Measurements from ENCODE around the gene RACK1. TPM values are rescaled to one million over a fixed set of nuclear protein-coding genes. Genes with fewer than 3 reads are reported as not detected.

RACK1 gene
- total and polyA plus RNA-seq, 2 of the 13 experiments (the other 11 are each of a cell fraction or from before 2014, with no cell fraction given): 2,514 to 6,141 TPM

- peak; percentile 88; the same call in 1 of the 2 replicates for TF ChIP-seq MYC (CRISPR knock-in tag; IDR thresholded peaks at IDR 0.05; ENCODE audit: borderline replicate concordance)
- no peak for TF ChIP-seq RAD51 (IDR thresholded peaks at IDR 0.05; ENCODE audit: borderline replicate concordance)
- peak; percentile 34 for TF ChIP-seq SRSF1 (optimal IDR thresholded peaks at IDR 0.05; ENCODE audit: low read depth, low read length)
- TF ChIP-seq, protein P1, sequence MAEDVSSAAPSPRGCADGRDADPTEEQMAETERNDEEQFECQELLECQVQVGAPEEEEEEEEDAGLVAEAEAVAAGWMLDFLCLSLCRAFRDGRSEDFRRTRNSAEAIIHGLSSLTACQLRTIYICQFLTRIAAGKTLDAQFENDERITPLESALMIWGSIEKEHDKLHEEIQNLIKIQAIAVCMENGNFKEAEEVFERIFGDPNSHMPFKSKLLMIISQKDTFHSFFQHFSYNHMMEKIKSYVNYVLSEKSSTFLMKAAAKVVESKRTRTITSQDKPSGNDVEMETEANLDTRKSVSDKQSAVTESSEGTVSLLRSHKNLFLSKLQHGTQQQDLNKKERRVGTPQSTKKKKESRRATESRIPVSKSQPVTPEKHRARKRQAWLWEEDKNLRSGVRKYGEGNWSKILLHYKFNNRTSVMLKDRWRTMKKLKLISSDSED (CRISPR knock-in tag; IDR thresholded peaks at IDR 0.05): no peak
- TF ChIP-seq, protein P2, sequence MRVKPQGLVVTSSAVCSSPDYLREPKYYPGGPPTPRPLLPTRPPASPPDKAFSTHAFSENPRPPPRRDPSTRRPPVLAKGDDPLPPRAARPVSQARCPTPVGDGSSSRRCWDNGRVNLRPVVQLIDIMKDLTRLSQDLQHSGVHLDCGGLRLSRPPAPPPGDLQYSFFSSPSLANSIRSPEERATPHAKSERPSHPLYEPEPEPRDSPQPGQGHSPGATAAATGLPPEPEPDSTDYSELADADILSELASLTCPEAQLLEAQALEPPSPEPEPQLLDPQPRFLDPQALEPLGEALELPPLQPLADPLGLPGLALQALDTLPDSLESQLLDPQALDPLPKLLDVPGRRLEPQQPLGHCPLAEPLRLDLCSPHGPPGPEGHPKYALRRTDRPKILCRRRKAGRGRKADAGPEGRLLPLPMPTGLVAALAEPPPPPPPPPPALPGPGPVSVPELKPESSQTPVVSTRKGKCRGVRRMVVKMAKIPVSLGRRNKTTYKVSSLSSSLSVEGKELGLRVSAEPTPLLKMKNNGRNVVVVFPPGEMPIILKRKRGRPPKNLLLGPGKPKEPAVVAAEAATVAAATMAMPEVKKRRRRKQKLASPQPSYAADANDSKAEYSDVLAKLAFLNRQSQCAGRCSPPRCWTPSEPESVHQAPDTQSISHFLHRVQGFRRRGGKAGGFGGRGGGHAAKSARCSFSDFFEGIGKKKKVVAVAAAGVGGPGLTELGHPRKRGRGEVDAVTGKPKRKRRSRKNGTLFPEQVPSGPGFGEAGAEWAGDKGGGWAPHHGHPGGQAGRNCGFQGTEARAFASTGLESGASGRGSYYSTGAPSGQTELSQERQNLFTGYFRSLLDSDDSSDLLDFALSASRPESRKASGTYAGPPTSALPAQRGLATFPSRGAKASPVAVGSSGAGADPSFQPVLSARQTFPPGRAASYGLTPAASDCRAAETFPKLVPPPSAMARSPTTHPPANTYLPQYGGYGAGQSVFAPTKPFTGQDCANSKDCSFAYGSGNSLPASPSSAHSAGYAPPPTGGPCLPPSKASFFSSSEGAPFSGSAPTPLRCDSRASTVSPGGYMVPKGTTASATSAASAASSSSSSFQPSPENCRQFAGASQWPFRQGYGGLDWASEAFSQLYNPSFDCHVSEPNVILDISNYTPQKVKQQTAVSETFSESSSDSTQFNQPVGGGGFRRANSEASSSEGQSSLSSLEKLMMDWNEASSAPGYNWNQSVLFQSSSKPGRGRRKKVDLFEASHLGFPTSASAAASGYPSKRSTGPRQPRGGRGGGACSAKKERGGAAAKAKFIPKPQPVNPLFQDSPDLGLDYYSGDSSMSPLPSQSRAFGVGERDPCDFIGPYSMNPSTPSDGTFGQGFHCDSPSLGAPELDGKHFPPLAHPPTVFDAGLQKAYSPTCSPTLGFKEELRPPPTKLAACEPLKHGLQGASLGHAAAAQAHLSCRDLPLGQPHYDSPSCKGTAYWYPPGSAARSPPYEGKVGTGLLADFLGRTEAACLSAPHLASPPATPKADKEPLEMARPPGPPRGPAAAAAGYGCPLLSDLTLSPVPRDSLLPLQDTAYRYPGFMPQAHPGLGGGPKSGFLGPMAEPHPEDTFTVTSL (CRISPR knock-in tag; IDR thresholded peaks at IDR 0.05; ENCODE audit: borderline replicate concordance): peak; percentile 24; the same call in 1 of the 2 replicates
- peak; percentile 81; the same call in 1 of the 2 replicates for TF ChIP-seq BORCS8-MEF2B (CRISPR knock-in tag; IDR thresholded peaks at IDR 0.05)
- peak; percentile 32 for TF ChIP-seq SKI (IDR thresholded peaks at IDR 0.05; ENCODE audit: partially characterized antibody)
- TF ChIP-seq XBP1 (CRISPR knock-in tag; IDR thresholded peaks at IDR 0.05): no peak
- TF ChIP-seq, protein P3, sequence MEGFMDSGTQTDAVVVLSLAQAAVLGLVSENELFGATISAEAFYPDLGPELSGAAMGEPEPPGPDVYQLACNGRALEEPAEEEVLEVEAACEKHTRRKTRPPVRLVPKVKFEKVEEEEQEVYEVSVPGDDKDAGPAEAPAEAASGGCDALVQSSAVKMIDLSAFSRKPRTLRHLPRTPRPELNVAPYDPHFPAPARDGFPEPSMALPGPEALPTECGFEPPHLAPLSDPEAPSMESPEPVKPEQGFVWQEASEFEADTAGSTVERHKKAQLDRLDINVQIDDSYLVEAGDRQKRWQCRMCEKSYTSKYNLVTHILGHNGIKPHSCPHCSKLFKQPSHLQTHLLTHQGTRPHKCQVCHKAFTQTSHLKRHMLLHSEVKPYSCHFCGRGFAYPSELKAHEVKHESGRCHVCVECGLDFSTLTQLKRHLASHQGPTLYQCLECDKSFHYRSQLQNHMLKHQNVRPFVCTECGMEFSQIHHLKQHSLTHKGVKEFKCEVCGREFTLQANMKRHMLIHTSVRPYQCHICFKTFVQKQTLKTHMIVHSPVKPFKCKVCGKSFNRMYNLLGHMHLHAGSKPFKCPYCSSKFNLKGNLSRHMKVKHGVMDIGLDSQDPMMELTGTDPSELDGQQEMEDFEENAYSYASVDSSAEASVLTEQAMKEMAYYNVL (CRISPR knock-in tag; IDR thresholded peaks at IDR 0.05; ENCODE audit: borderline replicate concordance): 0 out of 2 replicates have a peak, but pooled peaks have one; percentile 56
- TF ChIP-seq ZBTB25 (CRISPR knock-in tag; IDR thresholded peaks at IDR 0.05): peak; percentile 91
- TF ChIP-seq ZNF770 (CRISPR knock-in tag; IDR thresholded peaks at IDR 0.05): 0 out of 2 replicates have a peak, but pooled peaks have one; percentile 48
- no peak for TF ChIP-seq ZNF101 (CRISPR knock-in tag; IDR thresholded peaks at IDR 0.05; ENCODE audit: borderline replicate concordance, low read depth)
Measured at GRCh38 chr5:181221792-181222629, 21.7 kb downstream of the RACK1 start (continued).

All from HepG2 (cell line).